PC-9 (cell line): Measurements from ENCODE around the gene PRIM2.
"Not testable (repeated sequence)": the region's sequence is repeated elsewhere in the genome, so short reads cannot be mapped to it uniquely, and the experiment has no call there.

ENCODE experiments used
- EZH2 ChIP-seq: fragments of 200-600 bp; sonication (generic); IDR thresholded peaks from 2 replicates; pipeline ENCODE4 v1.8.0; 2017; ENCODE audit warnings: antibody characterized with exemption, low read depth
- TF ChIP-seq, protein P1 (sequence below): fragments of 200-600 bp; sonication (generic); conservative IDR thresholded peaks from 2 replicates; pipeline ENCODE4 v1.6.1; 2017; ENCODE audit warnings: mixed run types, antibody characterized with exemption, mild to moderate bottlenecking, moderate library complexity

DNA sequence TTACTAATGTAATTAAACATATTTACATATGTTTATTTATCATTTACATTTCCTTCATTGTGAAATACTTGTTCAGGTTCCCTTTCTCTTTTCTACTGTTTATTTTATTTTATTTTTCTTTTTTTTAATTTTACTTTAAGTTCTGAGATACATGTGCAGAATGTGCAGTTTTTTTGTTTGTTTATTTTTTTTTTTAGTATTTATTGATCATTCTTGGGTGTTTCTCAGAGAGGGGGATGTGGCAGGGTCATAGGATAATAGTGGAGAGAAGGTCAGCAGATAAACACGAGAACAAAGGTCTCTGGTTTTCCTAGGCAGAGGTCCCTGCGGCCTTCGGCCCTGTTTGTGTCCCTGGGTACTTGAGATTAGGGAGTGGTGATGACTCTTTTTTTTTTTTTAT is 8.7 kb upstream of the PRIM2 start:
- TF ChIP-seq, protein P1, sequence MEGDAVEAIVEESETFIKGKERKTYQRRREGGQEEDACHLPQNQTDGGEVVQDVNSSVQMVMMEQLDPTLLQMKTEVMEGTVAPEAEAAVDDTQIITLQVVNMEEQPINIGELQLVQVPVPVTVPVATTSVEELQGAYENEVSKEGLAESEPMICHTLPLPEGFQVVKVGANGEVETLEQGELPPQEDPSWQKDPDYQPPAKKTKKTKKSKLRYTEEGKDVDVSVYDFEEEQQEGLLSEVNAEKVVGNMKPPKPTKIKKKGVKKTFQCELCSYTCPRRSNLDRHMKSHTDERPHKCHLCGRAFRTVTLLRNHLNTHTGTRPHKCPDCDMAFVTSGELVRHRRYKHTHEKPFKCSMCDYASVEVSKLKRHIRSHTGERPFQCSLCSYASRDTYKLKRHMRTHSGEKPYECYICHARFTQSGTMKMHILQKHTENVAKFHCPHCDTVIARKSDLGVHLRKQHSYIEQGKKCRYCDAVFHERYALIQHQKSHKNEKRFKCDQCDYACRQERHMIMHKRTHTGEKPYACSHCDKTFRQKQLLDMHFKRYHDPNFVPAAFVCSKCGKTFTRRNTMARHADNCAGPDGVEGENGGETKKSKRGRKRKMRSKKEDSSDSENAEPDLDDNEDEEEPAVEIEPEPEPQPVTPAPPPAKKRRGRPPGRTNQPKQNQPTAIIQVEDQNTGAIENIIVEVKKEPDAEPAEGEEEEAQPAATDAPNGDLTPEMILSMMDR = not testable (repeated sequence)
- not testable (repeated sequence) for TF ChIP-seq EZH2
